Neutrophil (primary cell): ENCODE measurements around the gene TMEM94.

Source experiments
- H3K27ac ChIP-seq: fragments of 200-600 bp; sonication (generic); 2 replicates; pipeline ENCODE4 v1.5.1; 2016; ENCODE audit warnings: mild to moderate bottlenecking, moderate library complexity
- H3K27me3 ChIP-seq: fragments of 200-600 bp; sonication (generic); 2 replicates; pipeline ENCODE4 v1.6.0; 2016; ENCODE audit warnings: mild to moderate bottlenecking
- H3K36me3 ChIP-seq: fragments of 200-600 bp; sonication (generic); 2 replicates; pipeline ENCODE4 v1.5.1; 2017
- H3K4me1 ChIP-seq, 2 experiments: fragments of 200-600 bp in 1 of 2; sonication (generic) in 1 of 2; 1 replicate in 1 of 2; 2 replicates in 1 of 2; pipeline versions ENCODE4 v1.5.1 to v1.6.1; 2013 to 2016; ENCODE audit warnings: low read depth in 1 of 2, low read length in 1 of 2, mild to moderate bottlenecking in 1 of 2, moderate library complexity in 1 of 2; ENCODE audit not compliant: control insufficient read depth in 1 of 2, insufficient read depth in 1 of 2
- H3K4me3 ChIP-seq, 2 experiments: fragments of 200-600 bp in 1 of 2; sonication (generic) in 1 of 2; 1 replicate in 1 of 2; 2 replicates in 1 of 2; pipeline ENCODE4 v1.5.1; 2013 to 2016; ENCODE audit warnings: low read depth in 1 of 2, low read length in 1 of 2, mild to moderate bottlenecking in 1 of 2, moderate library complexity in 1 of 2
- H3K9me3 ChIP-seq: fragments of 200-600 bp; sonication (generic); 2 replicates; pipeline ENCODE4 v1.5.1; 2016
- CTCF ChIP-seq: fragments of 200-600 bp; sonication (generic); IDR thresholded peaks from 2 replicates; pipeline ENCODE4 v1.5.1; 2016; ENCODE audit warnings: antibody characterized with exemption

The TMEM94 gene

GRCh38 chr17:75460295-75460694, 3.9 kb downstream of the TMEM94 start:
- Histone ChIP-seq H3K9me3 (no peaks in the 10 kb centered on the region), H3K4me3 (no peak overlapping the region), H3K27ac (no peak overlapping the region), H3K27me3 (peaks cover 6% of the 10 kb centered on the region), H3K4me1 (peaks cover 17 to 18% of the 10 kb centered on the region in 2 experiments), H3K36me3 (no peaks in the 10 kb centered on the region)
- TF ChIP-seq CTCF: no peak

GRCh38 chr17:75463603-75464002, 7.2 kb downstream of the TMEM94 start:
- TF ChIP-seq CTCF: no peak
- H3K27me3 ChIP-seq: no peaks in the 10 kb centered on the region
- H3K4me1 ChIP-seq: no peaks in the 10 kb centered on the region
- H3K27ac ChIP-seq: no peak overlapping the region
- no peaks in the 10 kb centered on the region for H3K9me3 ChIP-seq
- no peak overlapping the region for H3K4me3 ChIP-seq
- H3K36me3 ChIP-seq: no peaks in the 10 kb centered on the region

- TF ChIP-seq CTCF: no peak
- H3K4me1 ChIP-seq: no peaks in the 10 kb centered on the region
- no peaks in the 10 kb centered on the region for H3K9me3 ChIP-seq
- H3K27ac ChIP-seq: no peak overlapping the region
- H3K36me3 ChIP-seq: no peaks in the 10 kb centered on the region
- H3K4me3 ChIP-seq: no peak overlapping the region
- H3K27me3 ChIP-seq: no peaks in the 10 kb centered on the region
Observed at GRCh38 chr17:75465039-75465438, 8.6 kb downstream of the TMEM94 start.

- Histone ChIP-seq H3K27me3 (no peaks in the 10 kb centered on the region), H3K4me3 (no peak overlapping the region), H3K9me3 (no peaks in the 10 kb centered on the region), H3K4me1 (no peaks in the 10 kb centered on the region), H3K27ac (no peak overlapping the region), H3K36me3 (peaks cover 14% of the 10 kb centered on the region)
- no peak for TF ChIP-seq CTCF
Observed at GRCh38 chr17:75468291-75468754, 11.9 kb downstream of the TMEM94 start.

- H3K36me3 ChIP-seq: peaks cover 18% of the 10 kb centered on the region
- H3K27ac ChIP-seq: no peak overlapping the region
- H3K4me3 ChIP-seq: no peak overlapping the region
- H3K4me1 ChIP-seq: no peaks in the 10 kb centered on the region
- H3K9me3 ChIP-seq: no peaks in the 10 kb centered on the region
- no peaks in the 10 kb centered on the region for H3K27me3 ChIP-seq
- TF ChIP-seq CTCF: no peak
Observed at GRCh38 chr17:75468779-75469373, 12.4 kb downstream of the TMEM94 start.

GRCh38 chr17:75471207-75471606, 14.8 kb downstream of the TMEM94 start:
- no peaks in the 10 kb centered on the region for H3K9me3 ChIP-seq
- H3K27me3 ChIP-seq: no peaks in the 10 kb centered on the region
- H3K4me1 ChIP-seq: no peaks in the 10 kb centered on the region
- no peak overlapping the region for H3K4me3 ChIP-seq
- TF ChIP-seq CTCF: no peak
- no peak overlapping the region for H3K27ac ChIP-seq
- H3K36me3 ChIP-seq: peaks cover 31% of the 10 kb centered on the region
